RWPE1 (cell line): ENCODE measurements around the gene DCUN1D1.
A peak's percentile ranks its signal among the peaks of the same experiment; 100 is the strongest.

Experiments used
- CTCF ChIA-PET: fragments of 350-600 bp; sonication (Branson Sonifier 250); formaldehyde crosslinking; extraction: SDS; loops from one replicate; lab custom pipeline; 2021; lab: Yijun Ruan, JAX
- POLR2A ChIA-PET: fragments of 400-600 bp; formaldehyde crosslinking; extraction: SDS; loops from one replicate; lab custom pipeline; 2020; ENCODE audit warnings: antibody characterized with exemption; ENCODE audit not compliant: low non-redundant PET; lab: Yijun Ruan, JAX
- DNase-seq: peaks from one replicate; pipeline ENCODE4 v3.0.0; 2012; ENCODE audit warnings: low spot score
- H3K27ac ChIP-seq: fragments of 450-650 bp; 2 replicates; pipeline ENCODE4 v1.5.1; 2017
- TF ChIP-seq, protein P1 (sequence below): fragments of 450-650 bp; conservative IDR thresholded peaks from 2 replicates; pipeline ENCODE4 v1.5.1; 2017; ENCODE audit warnings: low read depth, mild to moderate bottlenecking

The DCUN1D1 gene

DNA sequence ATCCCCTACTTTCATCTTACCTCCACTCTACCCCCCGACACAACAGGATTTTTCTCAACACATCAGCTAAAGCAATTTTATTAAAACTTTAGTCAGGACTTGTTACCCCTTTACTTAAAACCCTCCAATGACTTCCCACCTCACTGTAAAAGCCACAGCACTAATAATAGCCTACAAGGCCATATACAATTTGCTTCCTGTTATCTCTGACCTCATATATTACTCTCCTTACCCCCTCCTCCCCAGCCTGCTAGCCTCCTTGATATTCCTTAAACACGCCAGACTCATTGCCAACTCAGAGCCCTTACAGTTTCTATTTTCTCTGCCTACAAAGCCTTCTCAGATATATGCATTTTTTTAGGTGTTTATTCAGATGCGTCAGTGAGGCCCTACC, 54.4 kb downstream of the DCUN1D1 start:
- H3K27ac ChIP-seq = no peak overlapping the region
- CTCF ChIA-PET = no interaction called here
- POLR2A ChIA-PET = no interaction called here
- TF ChIP-seq, protein P1, sequence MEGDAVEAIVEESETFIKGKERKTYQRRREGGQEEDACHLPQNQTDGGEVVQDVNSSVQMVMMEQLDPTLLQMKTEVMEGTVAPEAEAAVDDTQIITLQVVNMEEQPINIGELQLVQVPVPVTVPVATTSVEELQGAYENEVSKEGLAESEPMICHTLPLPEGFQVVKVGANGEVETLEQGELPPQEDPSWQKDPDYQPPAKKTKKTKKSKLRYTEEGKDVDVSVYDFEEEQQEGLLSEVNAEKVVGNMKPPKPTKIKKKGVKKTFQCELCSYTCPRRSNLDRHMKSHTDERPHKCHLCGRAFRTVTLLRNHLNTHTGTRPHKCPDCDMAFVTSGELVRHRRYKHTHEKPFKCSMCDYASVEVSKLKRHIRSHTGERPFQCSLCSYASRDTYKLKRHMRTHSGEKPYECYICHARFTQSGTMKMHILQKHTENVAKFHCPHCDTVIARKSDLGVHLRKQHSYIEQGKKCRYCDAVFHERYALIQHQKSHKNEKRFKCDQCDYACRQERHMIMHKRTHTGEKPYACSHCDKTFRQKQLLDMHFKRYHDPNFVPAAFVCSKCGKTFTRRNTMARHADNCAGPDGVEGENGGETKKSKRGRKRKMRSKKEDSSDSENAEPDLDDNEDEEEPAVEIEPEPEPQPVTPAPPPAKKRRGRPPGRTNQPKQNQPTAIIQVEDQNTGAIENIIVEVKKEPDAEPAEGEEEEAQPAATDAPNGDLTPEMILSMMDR = no peak
- DNase-seq = no peak

DNA sequence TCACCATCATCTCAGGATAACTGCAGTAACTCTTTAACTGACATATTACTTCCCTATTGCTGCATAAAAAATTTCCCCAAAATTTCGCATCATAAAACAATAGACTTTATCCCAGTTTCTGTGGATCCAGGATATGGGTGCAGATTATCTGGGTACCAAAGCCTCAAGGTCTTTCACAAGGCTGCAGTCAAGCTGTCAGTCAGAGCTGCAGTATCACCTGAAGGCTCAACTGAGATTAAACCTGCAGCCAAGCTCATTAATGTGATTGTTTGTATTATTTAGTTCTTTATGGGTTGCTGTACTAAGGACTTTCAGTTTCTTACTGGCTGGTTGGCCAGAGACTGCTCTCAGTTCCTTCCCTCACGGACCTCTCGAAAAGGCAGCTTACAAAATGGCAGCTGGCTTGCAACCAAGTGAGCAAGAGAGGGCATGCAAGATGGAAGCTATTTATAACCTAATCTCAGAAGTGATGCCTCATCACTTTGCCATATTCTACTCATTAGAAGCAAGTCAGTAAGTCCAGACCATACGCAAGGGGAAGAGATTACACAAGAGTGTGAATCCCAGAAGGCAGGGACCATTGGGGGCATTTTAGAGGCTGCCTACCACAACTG, 54.9 kb downstream of the DCUN1D1 start:
- peak; percentile 28 for DNase-seq
- TF ChIP-seq, protein P1 = no peak
- ChIA-PET CTCF (interaction anchor here (0.6 kb wide), 1 partner anchor 100 kb away, joined by 5 read pairs; no protein-coding TSS in a partner anchor), POLR2A (no interaction called here)
- no peak overlapping the region for H3K27ac ChIP-seq

DNA sequence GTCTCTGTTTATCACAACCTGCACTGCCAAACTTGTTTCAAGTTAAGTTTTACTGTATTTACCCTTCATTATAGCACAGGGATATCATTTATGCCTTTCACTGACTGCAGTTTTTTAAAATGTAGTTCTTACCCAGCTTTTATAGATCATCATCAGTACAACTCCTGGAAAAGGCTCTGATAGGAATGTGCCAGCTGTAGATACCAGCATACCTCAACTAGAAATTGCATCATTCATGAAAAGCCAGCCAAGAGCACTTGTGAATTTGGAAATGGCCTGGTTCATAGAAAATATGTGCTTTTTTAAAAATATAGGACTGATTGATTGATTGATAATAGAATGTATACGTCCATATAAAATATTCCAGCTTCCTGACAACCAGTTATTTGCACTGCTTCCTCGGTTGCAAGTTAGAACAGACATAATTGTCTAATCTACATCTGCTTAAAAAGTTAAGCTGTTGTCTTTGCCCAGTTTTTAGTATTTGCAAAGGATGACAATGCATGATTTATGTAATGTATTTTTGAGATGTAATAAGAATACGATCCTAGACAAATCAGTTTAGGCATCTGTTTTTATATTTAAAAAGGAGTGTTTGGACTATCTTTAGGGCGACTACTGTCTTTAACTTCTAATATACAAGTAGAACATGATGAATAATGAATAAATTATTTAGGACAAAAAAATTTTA, 58.5 kb downstream of the DCUN1D1 start:
- ChIA-PET POLR2A (no interaction called here), CTCF (interaction anchor here (0.6 kb wide), 1 partner anchor 25 kb away, joined by 3 read pairs; no protein-coding TSS in a partner anchor)
- TF ChIP-seq, protein P1 = no peak
- no peak overlapping the region for H3K27ac ChIP-seq
- DNase-seq = no peak

DNA sequence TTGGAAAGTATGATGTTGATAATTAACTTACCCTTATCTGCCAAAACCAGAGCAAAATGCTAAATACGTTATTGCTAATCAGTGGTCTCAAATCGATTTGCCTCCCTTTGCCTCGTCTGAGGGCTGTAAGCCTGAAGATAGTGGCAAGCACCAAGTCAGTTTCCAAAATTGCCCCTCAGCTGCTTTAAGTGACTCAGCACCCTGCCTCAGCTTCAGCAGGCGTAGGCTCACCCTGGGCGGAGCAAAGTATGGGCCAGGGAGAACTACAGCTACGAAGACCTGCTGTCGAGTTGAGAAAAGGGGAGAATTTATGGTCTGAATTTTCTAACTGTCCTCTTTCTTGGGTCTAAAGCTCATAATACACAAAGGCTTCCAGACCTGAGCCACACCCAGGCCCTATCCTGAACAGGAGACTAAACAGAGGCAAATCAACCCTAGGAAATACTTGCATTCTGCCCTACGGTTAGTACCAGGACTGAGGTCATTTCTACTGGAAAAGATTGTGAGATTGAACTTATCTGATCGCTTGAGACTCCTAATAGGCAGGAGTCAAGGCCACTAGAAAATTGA, 59.7 kb downstream of the DCUN1D1 start:
- ChIA-PET POLR2A (no interaction called here), CTCF (interaction anchor here (0.6 to 1.1 kb wide), 3 partner anchors 9 to 152 kb away, joined by 3 read pairs; no protein-coding TSS in a partner anchor)
- DNase-seq = no peak
- peak overlapping the region; percentile 42; the same call in 1 of the 2 replicates for H3K27ac ChIP-seq
- TF ChIP-seq, protein P1 = no peak

DNA sequence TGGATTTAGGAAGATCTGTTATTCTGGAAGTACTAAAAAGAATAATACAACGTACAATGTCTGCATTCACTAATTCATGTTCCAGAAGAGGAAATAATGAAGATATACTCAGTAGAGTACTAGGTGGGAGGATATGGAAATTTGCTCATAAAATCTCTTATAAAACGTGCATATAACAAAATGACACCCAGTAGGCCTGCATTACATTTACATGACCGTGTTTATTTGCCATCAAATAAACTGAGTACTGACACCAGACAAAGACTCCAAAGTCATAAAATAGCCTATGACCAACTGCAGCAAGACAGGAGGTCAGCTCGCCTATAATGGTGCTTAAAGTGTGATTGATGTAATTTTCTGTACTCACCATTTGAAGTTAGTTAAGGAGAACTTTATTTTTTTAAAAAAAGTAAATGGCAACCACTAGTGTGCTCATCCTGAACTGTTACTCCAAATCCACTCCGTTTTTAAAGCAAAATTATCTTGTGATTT, 60.4 kb downstream of the DCUN1D1 start:
- no peak for DNase-seq
- POLR2A ChIA-PET = no interaction called here
- CTCF ChIA-PET = interaction anchor here (1.1 kb wide), 1 partner anchor 153 kb away, joined by 3 read pairs; no protein-coding TSS in a partner anchor
- TF ChIP-seq, protein P1 = no peak
- H3K27ac ChIP-seq = no peak overlapping the region

DNA sequence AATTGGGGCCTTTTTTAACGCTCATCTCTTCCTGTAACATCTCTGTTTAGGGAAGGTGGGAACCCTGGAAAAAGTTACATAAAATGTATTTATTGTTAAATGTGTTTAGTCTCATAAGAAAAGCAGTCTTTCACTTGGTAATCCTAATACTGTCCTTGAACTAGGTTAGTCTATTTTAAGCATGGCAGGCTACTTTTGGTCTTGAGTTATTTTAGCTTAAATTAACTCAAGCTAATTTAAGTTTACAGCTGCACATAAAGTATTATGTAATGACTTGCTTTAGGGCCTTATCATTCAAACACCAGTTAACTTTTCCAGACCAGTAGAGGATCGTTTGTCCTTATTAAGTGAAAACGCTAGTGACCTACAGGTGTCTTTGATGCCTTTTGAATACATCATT, 63.2 kb downstream of the DCUN1D1 start:
- CTCF ChIA-PET = interaction anchor here (0.6 to 0.7 kb wide), 2 partner anchors 62 to 121 kb away, joined by 3 read pairs; no protein-coding TSS in a partner anchor
- POLR2A ChIA-PET = no interaction called here
- DNase-seq = no peak
- no peak overlapping the region for H3K27ac ChIP-seq
- TF ChIP-seq, protein P1 = no peak
